GM12878 (cell line): ENCODE data around the gene VPS18. TPM values are rescaled to one million over a fixed set of nuclear protein-coding genes. Genes with fewer than 3 reads are reported as not detected.

ENCODE experiments used
- ATF2 ChIP-seq: IDR thresholded peaks from 2 replicates; pipeline ENCODE4 v1.6.1; 2012; ENCODE audit warnings: low read length, inconsistent platforms
- CBX3 ChIP-seq: fragments of 200-600 bp; sonication (generic); IDR thresholded peaks from 2 replicates; pipeline ENCODE4 v1.6.1; 2016; ENCODE audit warnings: low read depth, borderline replicate concordance
- CBX5 ChIP-seq: sonication (generic); IDR thresholded peaks from 2 replicates; pipeline ENCODE4 v1.6.1; 2016; ENCODE audit warnings: low read depth, moderate library complexity, mild to moderate bottlenecking, inconsistent platforms
- CEBPZ ChIP-seq: fragments of 150-350 bp; IDR thresholded peaks from 2 replicates; pipeline ENCODE4 v1.6.1; 2016; ENCODE audit warnings: low read depth, low read length
- CREB1 ChIP-seq: IDR thresholded peaks from 2 replicates; pipeline ENCODE4 v1.6.1; 2012; ENCODE audit warnings: low read depth, mild to moderate bottlenecking, inconsistent platforms
- CREM ChIP-seq: IDR thresholded peaks from 2 replicates; pipeline ENCODE4 v1.6.1; 2014; ENCODE audit warnings: antibody characterized with exemption, low read depth
- DPF2 ChIP-seq: fragments of 450-650 bp; IDR thresholded peaks from 2 replicates; pipeline ENCODE4 v1.6.1; 2017; ENCODE audit warnings: mild to moderate bottlenecking
- GATAD2B ChIP-seq: fragments of 450-650 bp; conservative IDR thresholded peaks from 2 replicates; pipeline ENCODE4 v1.6.1; 2017; ENCODE audit warnings: low read depth, mild to moderate bottlenecking, moderate library complexity
- KAT2A ChIP-seq: conservative IDR thresholded peaks from 2 replicates; pipeline ENCODE4 v1.6.1; 2011; ENCODE audit warnings: low read depth, low read length; ENCODE audit not compliant: control insufficient read depth
- POLR2A ChIP-seq: IDR thresholded peaks from 2 replicates; pipeline ENCODE4 v1.6.1; 2011; ENCODE audit warnings: low read depth, mild to moderate bottlenecking, low read length
- REST ChIP-seq: IDR thresholded peaks from 2 replicates; pipeline ENCODE4 v1.6.1; 2012; ENCODE audit warnings: mild to moderate bottlenecking, low read depth, low read length
- SMARCA5 ChIP-seq: fragments of 450-650 bp; IDR thresholded peaks from 2 replicates; pipeline ENCODE4 v1.6.1; 2017; ENCODE audit warnings: mild to moderate bottlenecking
- TCF12 ChIP-seq: IDR thresholded peaks from 2 replicates; pipeline ENCODE4 v1.6.1; 2011; ENCODE audit warnings: low read depth, mild to moderate bottlenecking, low read length
- ZBTB11 ChIP-seq: fragments of 450-650 bp; formaldehyde crosslinking; IDR thresholded peaks from 2 replicates; pipeline ENCODE4 v1.5.0; 2022; ENCODE audit warnings: mild to moderate bottlenecking, missing genetic modification characterization
- ZNF384 ChIP-seq: IDR thresholded peaks from 2 replicates; pipeline ENCODE4 v1.6.1; 2012; ENCODE audit warnings: low read depth, mild to moderate bottlenecking, low read length, improper control_type of control experiment, borderline replicate concordance
- ZZZ3 ChIP-seq: IDR thresholded peaks from 2 replicates; pipeline ENCODE4 v1.6.1; 2011; ENCODE audit warnings: low read depth; ENCODE audit not compliant: control insufficient read depth, insufficient read length
- polyA plus RNA-seq, 11 experiments: library from polyadenylated mRNA; depleted of rRNA in 4 of 11; unstranded in 6 of 11; stranded (reverse) in 5 of 11; fragments of >200 nt; fragmentation: Nextera tagmentation in 4 of 11; fragmentation: Illumina TruSeq in 1 of 11; extraction: Ambion mirVana in 4 of 11; extraction: Trizol in 1 of 11; gene quantifications; 1 replicate in 1 of 11; 2 replicates in 10 of 11; pipeline versions ENCODE4 v1.2.1 to v1.2.3, GENCODE V29; 2011 to 2016; ENCODE audit warnings: inconsistent platforms in 2 of 11, missing spikeins in 2 of 11, low read depth in 1 of 11
- total RNA-seq, 4 experiments: library from RNA; depleted of rRNA in 3 of 4; stranded (reverse); fragments of >200 nt in 3 of 4; fragmentation: Illumina TruSeq in 1 of 4; extraction: Trizol in 1 of 4; gene quantifications; 2 replicates each; pipeline versions ENCODE4 v1.2.1 to v1.2.3, GENCODE V29; 2013 to 2021

VPS18 gene
- total and polyA plus RNA-seq, 10 of the 15 experiments (the other 5 are each of a cell fraction or from before 2014, with no cell fraction given): 0.71 to 20.4 (median 10.6) TPM

- no peak for TF ChIP-seq REST
- TF ChIP-seq ZBTB11 (CRISPR knock-in tag): no peak
- peak; percentile 15; the same call in 1 of the 2 replicates for TF ChIP-seq CREM
- TF ChIP-seq POLR2A: peak; percentile 75
- peak; percentile 87 for TF ChIP-seq GATAD2B
- 0 out of 2 replicates have a peak, but pooled peaks have one; percentile 13 for TF ChIP-seq TCF12
- TF ChIP-seq SMARCA5: peak; percentile 97; the same call in 1 of the 2 replicates
- TF ChIP-seq CBX3: no peak
- TF ChIP-seq ZNF384: no peak
- no peak for TF ChIP-seq KAT2A
- TF ChIP-seq CEBPZ: no peak
- no peak for TF ChIP-seq CBX5
- peak; percentile 85 for TF ChIP-seq DPF2
- no peak for TF ChIP-seq ATF2
- TF ChIP-seq ZZZ3: no peak
- TF ChIP-seq CREB1: no peak
These were observed 47.5 kb downstream of the VPS18 start (continued) for GRCh38 chr15:40941528-40942336.
